Stimulated activated CD4-positive, alpha-beta T cell treated with anti-CD3 and anti-CD28 coated beads, Interleukin-15, amount 100 ng/mL, for 24 hours (primary cell): ENCODE results near the gene SBF2.
"Not testable (repeated sequence)": the region's sequence is repeated elsewhere in the genome, so short reads cannot be mapped to it uniquely, and the experiment has no call there.

Experiments used
- DNase-seq: peaks from one replicate; pipeline ENCODE4 v3.0.0-alpha.2; 2020

The SBF2 gene

DNA sequence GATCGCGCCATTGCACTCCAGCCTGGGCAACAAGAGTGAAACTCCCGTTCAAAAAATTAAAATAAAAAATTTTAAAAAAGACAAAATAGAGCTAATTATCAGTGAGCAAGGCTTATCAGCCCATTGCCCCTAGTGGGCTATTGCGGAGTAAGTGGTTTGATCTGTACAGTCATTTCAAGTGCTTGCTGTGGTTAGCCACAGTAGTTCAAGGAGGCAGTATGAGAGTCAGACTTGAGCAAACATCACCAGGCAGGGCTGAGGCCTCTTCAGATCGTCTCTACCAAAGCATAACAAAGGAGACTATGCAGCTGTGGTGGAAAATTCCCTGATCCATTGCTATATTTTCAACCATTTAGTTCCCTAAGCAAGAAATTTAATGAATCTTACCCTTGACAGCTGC lies 4.3 kb upstream of the SBF2 start:
- peak; percentile 64 for DNase-seq

DNA sequence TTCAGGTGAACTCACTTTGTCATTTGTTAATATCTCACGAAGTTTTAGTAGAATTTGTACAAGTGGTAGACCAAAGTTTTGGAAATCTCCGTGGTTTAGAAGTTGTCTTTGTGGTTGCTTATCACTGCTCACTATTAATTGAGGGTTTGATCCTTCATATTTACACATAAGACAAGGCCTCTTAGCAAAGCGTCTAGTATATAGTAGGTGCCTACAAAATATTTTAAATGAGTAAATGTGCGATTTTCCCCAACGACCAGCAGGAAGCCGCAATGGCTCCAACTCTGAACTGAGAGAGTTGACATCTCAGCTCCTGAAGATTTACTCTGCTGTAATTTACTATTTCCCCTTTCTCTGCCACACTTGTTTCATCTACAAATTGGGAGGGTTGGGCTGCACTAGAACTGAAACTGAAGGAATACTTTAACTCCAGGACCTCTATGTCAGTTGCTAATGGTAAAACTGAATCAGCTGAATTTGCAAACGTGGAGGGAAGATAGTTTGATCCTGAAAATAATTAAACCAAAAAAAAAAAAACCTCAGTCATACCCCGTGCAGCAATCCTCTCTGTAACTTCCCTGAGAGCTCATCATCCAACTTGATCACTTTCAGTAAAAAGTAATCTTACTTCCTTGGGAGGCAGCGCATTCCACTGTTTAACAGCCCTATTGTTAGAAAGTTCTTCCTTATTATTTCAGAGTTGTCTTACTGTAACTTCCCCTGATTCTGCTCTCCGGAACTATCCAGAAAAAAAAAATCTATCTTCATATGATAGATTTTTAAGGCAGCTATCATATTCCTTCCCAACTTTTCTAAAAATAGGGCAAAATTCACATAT lies 1.3 kb upstream of the SBF2 start:
- DNase-seq = no peak

- DNase-seq = no peak
Observed at GRCh38 chr11:10294290-10294953, 403 bp upstream of the SBF2 start.

GRCh38 chr11:10291801-10292638 lies 2.0 kb downstream of the SBF2 start:
- DNase-seq = no peak

GRCh38 chr11:10289765-10290380 lies 4.1 kb downstream of the SBF2 start:
- DNase-seq = no peak

- no peak for DNase-seq
Observed at GRCh38 chr11:10288881-10289764, 4.9 kb downstream of the SBF2 start.

GRCh38 chr11:10287766-10288715 lies 6.0 kb downstream of the SBF2 start:
- no peak for DNase-seq

GRCh38 chr11:10287140-10287539 lies 6.9 kb downstream of the SBF2 start:
- DNase-seq = no peak

DNA sequence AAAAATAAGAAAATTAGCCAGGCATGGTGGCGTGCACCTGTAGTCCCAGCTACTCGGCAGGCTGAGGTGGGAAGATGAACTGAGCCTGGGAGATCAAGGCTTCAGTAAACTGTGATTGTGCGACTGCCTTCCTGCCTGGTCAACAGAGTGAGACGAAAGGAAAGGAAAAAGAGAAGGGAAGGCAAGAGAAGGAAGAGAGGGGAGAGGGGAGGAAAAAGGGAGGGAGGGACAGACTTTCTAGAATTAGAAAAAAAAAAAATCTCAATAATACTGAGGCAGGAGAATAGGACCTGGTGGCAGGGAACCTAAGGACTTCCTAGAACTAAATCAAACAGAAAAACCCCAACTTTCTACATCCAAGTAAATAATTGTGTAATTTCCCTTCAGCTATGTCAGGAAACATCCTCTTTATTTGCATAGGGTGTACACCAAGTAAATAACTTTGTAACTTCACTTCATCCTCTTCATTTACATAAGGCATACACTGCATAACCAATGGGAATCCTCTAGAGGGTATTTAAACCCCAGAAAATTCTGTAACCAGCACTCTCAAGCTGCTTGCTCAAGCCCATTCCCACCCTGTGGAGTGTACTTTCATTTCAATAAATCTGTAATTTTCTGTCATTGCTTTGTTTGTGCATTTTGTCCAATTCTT lies 8.7 kb downstream of the SBF2 start:
- no peak for DNase-seq

DNA sequence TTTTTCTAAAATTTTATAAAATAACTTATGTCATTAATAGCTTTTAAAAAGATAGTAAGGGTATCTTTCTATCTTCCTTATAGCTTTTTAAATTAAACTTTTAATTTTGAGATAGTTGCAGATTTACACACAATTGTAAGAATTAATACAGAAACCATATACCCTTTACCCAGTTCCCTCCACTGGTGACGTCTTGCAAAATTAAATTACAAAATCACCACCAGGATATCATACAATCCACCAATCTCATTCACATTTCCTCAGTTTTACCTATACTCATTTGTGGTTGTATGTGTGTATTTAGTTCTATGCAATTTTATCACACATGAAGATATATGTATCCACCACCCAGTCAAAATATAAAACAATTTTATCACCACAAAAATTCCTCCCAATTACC lies 10.0 kb downstream of the SBF2 start:
- no peak for DNase-seq

GRCh38 chr11:10282117-10282516 lies 11.9 kb downstream of the SBF2 start:
- no peak for DNase-seq

DNA sequence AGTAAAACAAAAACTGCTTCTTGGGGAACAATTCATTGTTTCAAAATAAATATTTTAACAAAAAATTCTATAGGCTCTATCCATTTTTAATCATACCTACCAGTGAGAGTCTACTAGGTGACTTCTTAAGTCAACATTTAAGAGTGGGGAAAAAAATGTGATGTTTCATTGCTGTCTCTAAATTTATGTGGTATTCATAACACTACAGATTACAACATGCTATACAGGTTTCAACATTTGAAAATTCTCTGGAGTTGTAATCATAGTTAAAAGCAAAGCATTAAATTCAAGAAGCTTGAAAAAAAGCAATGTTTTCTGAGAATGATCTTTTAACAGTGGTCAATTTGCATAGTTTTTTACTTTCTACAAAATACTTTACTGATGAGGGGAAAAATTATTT lies 18.3 kb downstream of the SBF2 start:
- DNase-seq = no peak

DNA sequence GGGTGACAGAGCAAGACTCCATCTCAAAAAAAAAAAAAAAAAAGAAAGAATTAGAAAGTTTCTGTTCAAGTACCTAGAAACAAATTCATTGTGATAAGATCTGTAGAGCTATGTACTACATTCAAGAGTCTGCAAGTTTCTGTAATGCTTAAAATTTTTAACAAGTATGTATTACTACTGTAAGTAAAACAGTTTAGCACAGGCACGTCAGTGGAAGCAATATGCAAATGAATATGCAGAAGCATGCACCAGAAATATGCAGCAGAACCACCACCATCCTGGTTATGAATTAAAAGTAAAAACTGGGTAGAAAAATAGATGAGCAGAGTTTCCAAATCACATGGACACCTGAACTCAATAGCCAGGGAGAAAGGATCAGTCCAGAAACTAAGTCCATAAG lies 19.3 kb downstream of the SBF2 start:
- DNase-seq = no peak

DNA sequence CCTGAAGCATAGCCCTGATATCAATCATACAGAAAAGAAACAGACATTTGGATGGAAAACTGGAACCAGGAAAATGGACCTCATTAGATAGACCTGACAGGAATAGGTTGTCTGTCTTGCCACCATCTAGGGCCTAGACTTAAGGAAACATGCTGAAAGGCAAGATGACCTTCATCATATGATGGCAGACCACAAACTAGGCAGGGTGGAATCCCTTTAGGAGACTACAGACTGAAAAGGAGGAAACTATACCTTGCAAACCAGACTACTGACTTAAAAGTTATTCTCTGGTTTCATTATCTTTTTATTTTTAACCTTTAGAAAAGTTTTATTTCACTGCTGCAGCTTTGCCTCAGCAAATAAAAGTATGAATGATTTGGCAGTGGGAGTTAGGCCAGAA lies 20.3 kb downstream of the SBF2 start:
- DNase-seq = no peak

GRCh38 chr11:10272132-10272531 lies 21.9 kb downstream of the SBF2 start:
- DNase-seq = no peak

DNA sequence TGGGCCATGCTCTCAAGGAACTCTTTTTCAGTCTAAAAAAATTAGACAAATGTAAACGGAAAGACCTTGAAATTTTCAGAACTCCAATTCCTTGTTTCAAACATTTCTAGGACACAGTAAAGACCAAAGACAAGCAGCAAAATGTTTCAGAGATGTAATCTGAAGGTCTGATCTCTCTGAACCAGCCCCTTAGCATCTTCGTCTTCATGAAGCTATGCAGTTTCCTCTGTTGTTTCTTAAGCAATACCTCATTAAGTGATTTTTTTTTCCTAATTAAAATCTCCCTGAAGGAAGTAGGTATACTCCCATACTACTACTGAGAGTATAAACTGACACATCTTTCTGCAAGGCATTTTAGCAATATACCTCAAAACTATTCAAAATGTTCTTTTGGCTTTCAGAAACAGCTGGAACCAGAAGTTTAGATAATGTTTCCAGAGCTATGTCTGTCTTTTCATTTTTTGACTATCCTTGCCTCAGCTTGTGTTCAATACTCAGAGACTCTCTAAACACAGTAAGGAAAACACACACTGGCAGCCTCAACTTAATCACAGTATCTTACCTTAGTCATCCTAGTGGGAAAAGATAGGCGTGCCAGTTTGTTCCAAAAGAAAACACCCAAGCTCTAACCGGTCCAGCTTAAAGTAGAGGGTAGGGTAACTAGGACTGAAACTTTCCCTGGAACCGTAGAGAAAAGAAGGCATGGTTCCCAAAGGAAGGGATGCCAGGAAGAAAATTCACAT lies 25.1 kb downstream of the SBF2 start:
- DNase-seq = no peak

- DNase-seq = no peak
Observed at GRCh38 chr11:10267821-10268220, 26.2 kb downstream of the SBF2 start.

- DNase-seq = no peak
Observed at GRCh38 chr11:10265936-10266335, 28.1 kb downstream of the SBF2 start.

- not testable (repeated sequence) for DNase-seq
Observed at GRCh38 chr11:10264716-10265115, 29.3 kb downstream of the SBF2 start.

- DNase-seq = no peak
Observed at GRCh38 chr11:10263929-10264328, 30.1 kb downstream of the SBF2 start.
